Measurements from ENCODE around the gene ZMPSTE24. TPM values are rescaled to one million over a fixed set of nuclear protein-coding genes. Genes with fewer than 3 reads are reported as not detected.

The ZMPSTE24 gene
- total RNA-seq, 1 experiment from 2014 or later = 39.6 TPM

DNA sequence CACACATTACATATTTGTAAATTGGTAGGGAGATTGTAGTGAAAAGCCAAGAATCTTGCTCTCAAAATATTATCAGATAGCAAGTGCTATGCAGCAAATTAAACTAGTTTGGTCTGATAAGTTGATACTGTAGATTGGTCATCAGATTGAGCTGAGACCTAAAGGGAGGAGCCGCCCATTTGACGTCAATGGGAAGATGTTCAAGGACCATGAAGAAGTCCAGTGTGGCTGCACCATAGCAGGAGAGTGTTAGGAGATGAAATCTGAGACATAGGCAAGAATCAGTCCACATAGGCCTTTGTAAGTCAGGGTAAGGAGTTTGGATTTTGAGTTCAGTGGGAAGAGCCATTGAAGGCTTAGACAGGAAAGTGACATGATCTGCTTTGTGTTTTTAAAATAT, 16.3 kb downstream of the ZMPSTE24 start:
- ATAC-seq (no peak), DNase-seq (ENCODE audit: low read depth, low spot score) (no peak)
- no peak overlapping the region for H3K9ac ChIP-seq (ENCODE audit: low read length)
- H2AFZ ChIP-seq (ENCODE audit: low read depth, low read length, poor library complexity, severe bottlenecking) = no peak overlapping the region
- no peaks in the 10 kb centered on the region for H3K4me1 ChIP-seq (ENCODE audit: control insufficient read depth in 1 of 2, insufficient read depth in 2 of 2, low read length in 2 of 2)
- BruUV-seq (replicated peaks) = no TSS peak
- intact Hi-C loops (cut with micrococcal nuclease) = no loop called here
- ChIA-PET CTCF (no interaction called here), RAD21 (ENCODE audit: low non-redundant PET in 1 of 2, low total read pairs in 2 of 2, uncharacterized antibody in 2 of 2, unreplicated experiment in 2 of 2) (no interaction called here), POLR2A (no interaction called here)
- H3K27ac ChIP-seq (ENCODE audit: low read depth, low read length) = no peak overlapping the region
- no peaks in the 10 kb centered on the region for H3K27me3 ChIP-seq (ENCODE audit: insufficient read depth, low read length)
- H3K36me3 ChIP-seq (ENCODE audit: control insufficient read depth in 1 of 2, insufficient read depth in 2 of 2, low read length in 2 of 2) = peaks cover 19 to 32% of the 10 kb centered on the region in 2 experiments; a peak in 3 of 4 replicates
- H3K9me2 ChIP-seq (ENCODE audit: insufficient read depth) = no peaks in the 10 kb centered on the region
- no peaks in the 10 kb centered on the region for H3K9me3 ChIP-seq (ENCODE audit: control insufficient read depth in 1 of 2, insufficient read depth in 1 of 2, low read depth in 1 of 2, low read length in 2 of 2)
- H4K20me1 ChIP-seq (ENCODE audit: insufficient read depth) = 0 out of 2 replicates have a peak, but pooled peaks cover 4% of the 10 kb centered on the region
- TF ChIP-seq, protein P1, sequence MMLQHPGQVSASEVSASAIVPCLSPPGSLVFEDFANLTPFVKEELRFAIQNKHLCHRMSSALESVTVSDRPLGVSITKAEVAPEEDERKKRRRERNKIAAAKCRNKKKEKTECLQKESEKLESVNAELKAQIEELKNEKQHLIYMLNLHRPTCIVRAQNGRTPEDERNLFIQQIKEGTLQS (IDR thresholded peaks at IDR 0.05) = no peak
- TF ChIP-seq, protein P2, sequence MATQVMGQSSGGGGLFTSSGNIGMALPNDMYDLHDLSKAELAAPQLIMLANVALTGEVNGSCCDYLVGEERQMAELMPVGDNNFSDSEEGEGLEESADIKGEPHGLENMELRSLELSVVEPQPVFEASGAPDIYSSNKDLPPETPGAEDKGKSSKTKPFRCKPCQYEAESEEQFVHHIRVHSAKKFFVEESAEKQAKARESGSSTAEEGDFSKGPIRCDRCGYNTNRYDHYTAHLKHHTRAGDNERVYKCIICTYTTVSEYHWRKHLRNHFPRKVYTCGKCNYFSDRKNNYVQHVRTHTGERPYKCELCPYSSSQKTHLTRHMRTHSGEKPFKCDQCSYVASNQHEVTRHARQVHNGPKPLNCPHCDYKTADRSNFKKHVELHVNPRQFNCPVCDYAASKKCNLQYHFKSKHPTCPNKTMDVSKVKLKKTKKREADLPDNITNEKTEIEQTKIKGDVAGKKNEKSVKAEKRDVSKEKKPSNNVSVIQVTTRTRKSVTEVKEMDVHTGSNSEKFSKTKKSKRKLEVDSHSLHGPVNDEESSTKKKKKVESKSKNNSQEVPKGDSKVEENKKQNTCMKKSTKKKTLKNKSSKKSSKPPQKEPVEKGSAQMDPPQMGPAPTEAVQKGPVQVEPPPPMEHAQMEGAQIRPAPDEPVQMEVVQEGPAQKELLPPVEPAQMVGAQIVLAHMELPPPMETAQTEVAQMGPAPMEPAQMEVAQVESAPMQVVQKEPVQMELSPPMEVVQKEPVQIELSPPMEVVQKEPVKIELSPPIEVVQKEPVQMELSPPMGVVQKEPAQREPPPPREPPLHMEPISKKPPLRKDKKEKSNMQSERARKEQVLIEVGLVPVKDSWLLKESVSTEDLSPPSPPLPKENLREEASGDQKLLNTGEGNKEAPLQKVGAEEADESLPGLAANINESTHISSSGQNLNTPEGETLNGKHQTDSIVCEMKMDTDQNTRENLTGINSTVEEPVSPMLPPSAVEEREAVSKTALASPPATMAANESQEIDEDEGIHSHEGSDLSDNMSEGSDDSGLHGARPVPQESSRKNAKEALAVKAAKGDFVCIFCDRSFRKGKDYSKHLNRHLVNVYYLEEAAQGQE (IDR thresholded peaks at IDR 0.05; ENCODE audit: low read depth) = no peak
- no peak for TF ChIP-seq SRF (IDR thresholded peaks at IDR 0.05; ENCODE audit: low read depth)
- no peak for TF ChIP-seq CEBPB (IDR thresholded peaks at IDR 0.05; ENCODE audit: low read depth)
- TF ChIP-seq SP1 (IDR thresholded peaks at IDR 0.05; ENCODE audit: low read depth) = no peak
- no peak for TF ChIP-seq POLR2A (IDR thresholded peaks at IDR 0.05; ENCODE audit: borderline replicate concordance, extremely low read depth, insufficient read depth, insufficient read length)
- no peak for TF ChIP-seq EZH2phosphoT487 (IDR thresholded peaks at IDR 0.05; ENCODE audit: borderline replicate concordance)
- no peak overlapping the region for H3K4me2 ChIP-seq (ENCODE audit: low read length)
- H3K79me2 ChIP-seq (ENCODE audit: insufficient read depth, low read length) = peaks cover 19% of the 10 kb centered on the region
- no peak overlapping the region for H3K4me3 ChIP-seq (replicated peaks in 1 of 2; ENCODE audit: low read depth in 1 of 2, low read length in 2 of 2)

GRCh38 chr1:40276122-40276521, 18.1 kb downstream of the ZMPSTE24 start:
- DNase-seq (ENCODE audit: low read depth, low spot score) = no peak
- peaks cover 23 to 29% of the 10 kb centered on the region in 2 experiments for H3K36me3 ChIP-seq (ENCODE audit: control insufficient read depth in 1 of 2, insufficient read depth in 2 of 2, low read length in 2 of 2)
- no peak for TF ChIP-seq EGR1 (IDR thresholded peaks at IDR 0.05; ENCODE audit: low read depth)
- CTCF ChIA-PET = no interaction called here
- intact Hi-C loops (cut with micrococcal nuclease) = no loop called here
- POLR2A ChIA-PET = no interaction called here
- H3K4me2 ChIP-seq (ENCODE audit: low read length) = no peak overlapping the region
- no peaks in the 10 kb centered on the region for H3K9me2 ChIP-seq (ENCODE audit: insufficient read depth)
- BruUV-seq (replicated peaks) = no TSS peak
- no peaks in the 10 kb centered on the region for H3K9me3 ChIP-seq (ENCODE audit: control insufficient read depth in 1 of 2, insufficient read depth in 1 of 2, low read depth in 1 of 2, low read length in 2 of 2)
- H4K20me1 ChIP-seq (ENCODE audit: insufficient read depth) = 0 out of 2 replicates have a peak, but pooled peaks cover 7% of the 10 kb centered on the region
- no peaks in the 10 kb centered on the region for H3K27me3 ChIP-seq (ENCODE audit: insufficient read depth, low read length)
- ATAC-seq = no peak
- H3K9ac ChIP-seq (ENCODE audit: low read length) = no peak overlapping the region
- no peak overlapping the region for H3K27ac ChIP-seq (ENCODE audit: low read depth, low read length)
- RAD21 ChIA-PET (ENCODE audit: low non-redundant PET in 1 of 2, low total read pairs in 2 of 2, uncharacterized antibody in 2 of 2, unreplicated experiment in 2 of 2) = no interaction called here
- no peaks in the 10 kb centered on the region for H3K4me1 ChIP-seq (ENCODE audit: control insufficient read depth in 1 of 2, insufficient read depth in 2 of 2, low read length in 2 of 2)
- H3K79me2 ChIP-seq (ENCODE audit: insufficient read depth, low read length) = peaks cover 32% of the 10 kb centered on the region
- H3K4me3 ChIP-seq (replicated peaks in 1 of 2; ENCODE audit: low read depth in 1 of 2, low read length in 2 of 2) = no peak overlapping the region
- no peak overlapping the region for H2AFZ ChIP-seq (ENCODE audit: low read depth, low read length, poor library complexity, severe bottlenecking)
